K562 (cell line): ENCODE data around the gene VEGFB. TPM values are rescaled to one million over a fixed set of nuclear protein-coding genes. Genes with fewer than 3 reads are reported as not detected.

ENCODE experiments used
- ATAC-seq: fragments of 200-7000 bp; cut with Tn5 transposase; 3 replicates; pipeline ENCODE4 v1.9.1; 2020; ENCODE audit warnings: moderate library complexity
- BruUV-seq: library from RNA; stranded (reverse); fragments of 400-500 nt; replicated peaks from 2 replicates; lab custom pipeline; 2021; lab: Mats Ljungman, UMichigan
- CTCF ChIA-PET: fragments of 300-600 bp; formaldehyde crosslinking; extraction: SDS; loops from one replicate; lab custom pipeline; 2021; ENCODE audit warnings: low intra/inter-chr PET ratio; lab: Yijun Ruan, JAX
- POLR2A ChIA-PET: fragments of 300-600, 350-650 bp; sonication (Branson Sonifier 250); formaldehyde crosslinking; extraction: SDS; loops from one replicate; lab custom pipeline; 2021; ENCODE audit warnings: antibody characterized with exemption, inconsistent platforms; lab: Yijun Ruan, JAX
- DNase-seq, 4 experiments: peaks; one replicate each; pipeline versions ENCODE4 v3.0.0 to v3.0.0-alpha.2; 2011 to 2018; ENCODE audit warnings: low spot score in 3 of 4, mixed read lengths in 3 of 4; ENCODE audit errors: extremely low read depth in 1 of 4
- FAIRE-seq: peaks from 2 replicates; lab custom pipeline; 2011; peaks lifted over from hg19 to GRCh38; lab: Jason Lieb, UNC
- H2AFZ ChIP-seq: 2 replicates; pipeline ENCODE4 v1.6.0; 2011; ENCODE audit warnings: low read depth, low read length, control low read depth, inconsistent platforms
- H3K27ac ChIP-seq: fragments of 200-600 bp; 3 replicates; pipeline ENCODE4 v1.8.0; 2011; ENCODE audit warnings: low read depth, mild to moderate bottlenecking, control low read depth, inconsistent platforms, low read length, moderate library complexity, mixed read lengths; ENCODE audit errors: extremely low read depth
- H3K27me3 ChIP-seq, 2 experiments: fragments of 300-600 bp in 1 of 2; 2 replicates in 1 of 2; 3 replicates in 1 of 2; pipeline versions ENCODE4 v1.6.0 to v1.8.0; 2011; ENCODE audit warnings: inconsistent platforms in 2 of 2, low read length in 2 of 2, mild to moderate bottlenecking in 1 of 2, mixed read lengths in 1 of 2, moderate library complexity in 1 of 2; ENCODE audit not compliant: control insufficient read depth in 2 of 2, insufficient read depth in 2 of 2
- H3K36me3 ChIP-seq: fragments of 300-600 bp; 3 replicates; pipeline ENCODE4 v1.8.0; 2011; ENCODE audit warnings: mild to moderate bottlenecking, low read length, inconsistent platforms; ENCODE audit not compliant: control insufficient read depth, insufficient read depth
- H3K4me1 ChIP-seq, 2 experiments: fragments of 200-600 bp in 1 of 2; replicated peaks in 1 of 2; 2 replicates in 1 of 2; 3 replicates in 1 of 2; pipeline versions ENCODE4 v1.5.1 to v1.8.0; 2011; ENCODE audit warnings: inconsistent platforms in 2 of 2, low read length in 2 of 2, mild to moderate bottlenecking in 1 of 2, mixed read lengths in 1 of 2, moderate library complexity in 1 of 2; ENCODE audit not compliant: control insufficient read depth in 2 of 2, insufficient read depth in 2 of 2
- H3K4me2 ChIP-seq: 2 replicates; pipeline ENCODE4 v1.6.1; 2011; ENCODE audit warnings: low read length, control low read depth, inconsistent platforms, mixed read lengths; ENCODE audit not compliant: insufficient read depth
- H3K4me3 ChIP-seq: fragments of 200-600 bp; sonication (generic), shearing (Covaris generic); 2 replicates; pipeline ENCODE4 v1.5.1; 2016; ENCODE audit warnings: control low read depth, inconsistent platforms
- H3K79me2 ChIP-seq: fragments of 200-600 bp; 3 replicates; pipeline ENCODE4 v1.8.0; 2011; ENCODE audit warnings: low read length, inconsistent platforms; ENCODE audit not compliant: control insufficient read depth, insufficient read depth
- H3K9ac ChIP-seq, 2 experiments: 2 replicates each; pipeline versions ENCODE4 v1.6.0 to v1.6.1; 2011; ENCODE audit warnings: low read depth in 2 of 2, low read length in 2 of 2, control low read depth in 1 of 2, inconsistent platforms in 1 of 2, mild to moderate bottlenecking in 1 of 2, mixed read lengths in 1 of 2; ENCODE audit not compliant: insufficient read depth in 1 of 2
- H3K9me1 ChIP-seq: one replicate; pipeline ENCODE4 v1.6.0; 2011; ENCODE audit warnings: inconsistent platforms, mild to moderate bottlenecking, low read length, moderate library complexity; ENCODE audit not compliant: control insufficient read depth, insufficient read depth
- H3K9me3 ChIP-seq: replicated peaks from 2 replicates; pipeline ENCODE4 v1.5.1; 2011; ENCODE audit warnings: low read depth, low read length, inconsistent platforms; ENCODE audit not compliant: control insufficient read depth, insufficient read depth
- H4K20me1 ChIP-seq: replicated peaks from 2 replicates; pipeline ENCODE4 v1.6.1; 2011; ENCODE audit warnings: low read length, inconsistent platforms, mixed read lengths; ENCODE audit not compliant: control insufficient read depth, insufficient read depth
- CBFA2T2 ChIP-seq: fragments of 450-650 bp; conservative IDR thresholded peaks from 2 replicates; pipeline ENCODE4 v1.6.1; 2017; ENCODE audit warnings: mild to moderate bottlenecking
- CBFA2T3 ChIP-seq: fragments of 450-650 bp; IDR thresholded peaks from 2 replicates; pipeline ENCODE4 v1.6.1; 2017
- ESRRA ChIP-seq: fragments of 450-650 bp; IDR thresholded peaks from 2 replicates; pipeline ENCODE4 v1.6.1; 2014; ENCODE audit warnings: low read depth, mild to moderate bottlenecking, moderate library complexity, borderline replicate concordance
- HDAC1 ChIP-seq, 2 experiments: fragments of 450-650 bp; IDR thresholded peaks; 2 replicates each; pipeline ENCODE4 v1.6.1; 2016 to 2017; ENCODE audit warnings: inconsistent platforms in 1 of 2, mild to moderate bottlenecking in 1 of 2, moderate library complexity in 1 of 2
- KDM1A ChIP-seq, 2 experiments: fragments of 450-650 bp; IDR thresholded peaks; 2 replicates each; pipeline ENCODE4 v1.6.1; 2016; ENCODE audit warnings: mild to moderate bottlenecking in 2 of 2
- MTA2 ChIP-seq: fragments of 450-650 bp; IDR thresholded peaks from 2 replicates; pipeline ENCODE4 v1.6.1; 2016; ENCODE audit warnings: low read depth
- NR2C1 ChIP-seq, 2 experiments: fragments of 450-650 bp; IDR thresholded peaks; 2 replicates each; pipeline ENCODE4 v1.6.1; 2017; ENCODE audit warnings: mild to moderate bottlenecking in 2 of 2, antibody characterized with exemption in 1 of 2, inconsistent platforms in 1 of 2, missing compliant biosample characterization in 1 of 2, missing genetic modification characterization in 1 of 2
- NR2C2 ChIP-seq, 2 experiments: fragments of 200-800 bp in 1 of 2; sonication (Bioruptor generic) in 1 of 2; sonication (generic) in 1 of 2; formaldehyde crosslinking in 1 of 2; IDR thresholded peaks; 2 replicates each; pipeline versions ENCODE4 v1.6.1 to v1.8.0; 2016 to 2022; ENCODE audit warnings: mild to moderate bottlenecking in 1 of 2, missing compliant biosample characterization in 1 of 2, missing genetic modification characterization in 1 of 2, missing genetic modification reagents in 1 of 2
- RAD21 ChIP-seq, 2 experiments: fragments of 250-450 bp in 1 of 2; fragments of 450-650 bp in 1 of 2; sonication (Bioruptor Pico) in 1 of 2; formaldehyde crosslinking in 1 of 2; IDR thresholded peaks in 1 of 2; conservative IDR thresholded peaks in 1 of 2; 2 replicates each; pipeline versions ENCODE4 v1.4.0 to v1.8.0; 2020 to 2022; ENCODE audit warnings: mild to moderate bottlenecking in 2 of 2, moderate library complexity in 1 of 2
- RB1 ChIP-seq: fragments of 450-650 bp; IDR thresholded peaks from 2 replicates; pipeline ENCODE4 v1.6.1; 2017; ENCODE audit warnings: low read depth, mild to moderate bottlenecking
- RCOR1 ChIP-seq, 2 experiments: IDR thresholded peaks; 2 replicates each; pipeline ENCODE4 v1.6.1; 2012; ENCODE audit warnings: low read depth in 2 of 2, low read length in 2 of 2, borderline replicate concordance in 1 of 2, improper control_type of control experiment in 1 of 2
- SIX5 ChIP-seq, 2 experiments: IDR thresholded peaks; 2 replicates each; pipeline ENCODE4 v1.6.1; 2011; ENCODE audit warnings: low read length in 2 of 2, borderline replicate concordance in 1 of 2, low read depth in 1 of 2, mild to moderate bottlenecking in 1 of 2, moderate library complexity in 1 of 2; ENCODE audit not compliant: insufficient read depth in 1 of 2
- TCF3 ChIP-seq: sonication (generic); formaldehyde crosslinking; IDR thresholded peaks from 2 replicates; pipeline ENCODE4 v1.4.0; 2020; ENCODE audit warnings: mild to moderate bottlenecking, missing genetic modification reagents
- ZBTB7A ChIP-seq: IDR thresholded peaks from 2 replicates; pipeline ENCODE4 v1.6.1; 2011; ENCODE audit warnings: low read depth, mild to moderate bottlenecking, low read length, moderate library complexity, borderline replicate concordance; ENCODE audit not compliant: control insufficient read depth
- WGBS: fragments of 100-300 bp; shearing (Covaris generic); methylation state at CpG from one replicate; pipeline ENCODE4 v1.1.6; 2016; ENCODE audit warnings: low coverage, mixed read lengths; ENCODE audit not compliant: insufficient coverage; ENCODE audit errors: missing lambda C conversion rate; 5-methylcytosine and 5-hydroxymethylcytosine counted together
- in situ Hi-C: fragments of 300-500 bp; cut with MboI; formaldehyde crosslinking; loops from 4 replicates; pipeline ENCODE4 v1.15.0; 2018; ENCODE audit warnings: inconsistent platforms, mixed read lengths
- intact Hi-C: fragments of 100-400 bp; cut with micrococcal nuclease; formaldehyde crosslinking; loops from 2 replicates; pipeline ENCODE4 v1.14.2; 2022
- polyA plus RNA-seq, 8 experiments: library from polyadenylated mRNA; depleted of rRNA in 4 of 8; stranded (reverse) in 5 of 8; unstranded in 3 of 8; fragments of >200 nt; fragmentation: Nextera tagmentation in 2 of 8; fragmentation: Illumina TruSeq in 1 of 8; extraction: Ambion mirVana in 2 of 8; extraction: Trizol in 1 of 8; gene quantifications; 2 replicates each; pipeline versions ENCODE4 v1.2.1 to v1.2.3, GENCODE V29; 2011 to 2014; ENCODE audit warnings: inconsistent platforms in 1 of 8, missing spikeins in 1 of 8
- total RNA-seq, 7 experiments: library from RNA; depleted of rRNA in 6 of 7; stranded (reverse); fragments of >200 nt in 6 of 7; fragmentation: Illumina TruSeq in 2 of 7; extraction: Trizol in 2 of 7; gene quantifications; 2 replicates each; pipeline versions ENCODE4 v1.2.1 to v1.2.3, GENCODE V29; 2011 to 2021; ENCODE audit warnings: low replicate concordance in 1 of 7

VEGFB gene
- total and polyA plus RNA-seq, 9 of the 15 experiments (the other 6 are each of a cell fraction or from before 2014, with no cell fraction given) = 11.0 to 83.4 (median 25.7) TPM

GRCh38 chr11:64259533-64260067 is 25.2 kb downstream of the VEGFB start:
- CTCF ChIA-PET = no interaction called here
- Histone ChIP-seq H4K20me1 (0 out of 2 replicates have a peak, but pooled peaks cover 4% of the 10 kb centered on the region), H2AFZ (no peak overlapping the region), H3K9ac (no peak overlapping the region), H3K4me3 (no peak overlapping the region), H3K27me3 (no peaks in the 10 kb centered on the region), H3K9me1 (no peaks in the 10 kb centered on the region), H3K4me1 (peaks cover 0 to 57% of the 10 kb centered on the region in 2 experiments; a peak in 2 of 5 replicates), H3K79me2 (no peaks in the 10 kb centered on the region), H3K4me2 (no peak overlapping the region), H3K27ac (no peak overlapping the region), H3K9me3 (no peaks in the 10 kb centered on the region), H3K36me3 (peaks cover 92% of the 10 kb centered on the region)
- POLR2A ChIA-PET = no interaction called here
- FAIRE-seq (no peak), DNase-seq (peak in 2 of 4 experiments; percentile 24 to 36), ATAC-seq (no peak; the same call in 2 of the 3 replicates)
- BruUV-seq = no TSS peak
- TF ChIP-seq ESRRA (peak; percentile 75), RB1 (no peak), NR2C1 (IDR thresholded peaks at IDR 0.05) (peak; percentile 99), NR2C1 (tag; IDR thresholded peaks at IDR 0.05) (peak; percentile 98), ZBTB7A (0 out of 2 replicates have a peak, but pooled peaks have one; percentile 29), CBFA2T2 (peak; percentile 9; the same call in 1 of the 2 replicates), MTA2 (peak; percentile 69), RCOR1 (IDR thresholded peaks at IDR 0.05; ENCODE audit: borderline replicate concordance in 1 of 2, low read depth in 2 of 2, low read length in 2 of 2) (0 out of 4 replicates have a peak, but pooled peaks of 1 of the 2 experiments have one; percentile 5), CBFA2T3 (peak; percentile 52; the same call in 1 of the 2 replicates), HDAC1 (IDR thresholded peaks at IDR 0.05) (peak in 1 of 2 experiments; percentile 35; a peak in 1 of 4 replicates), SIX5 (IDR thresholded peaks at IDR 0.05; ENCODE audit: borderline replicate concordance in 1 of 2, insufficient read depth in 1 of 2, low read depth in 1 of 2, low read length in 2 of 2) (no peak), RAD21 (CRISPR knock-in tag; conservative IDR thresholded peaks at IDR 0.05 in 1 of 2, IDR thresholded peaks at IDR 0.05 in 1 of 2) (no peak), KDM1A (IDR thresholded peaks at IDR 0.05) (peak; percentile 89 to 95; a peak in 3 of 4 replicates), NR2C2 (CRISPR knock-in tag; IDR thresholded peaks at IDR 0.05) (peak; percentile 96), NR2C2 (tag; IDR thresholded peaks at IDR 0.05) (peak; percentile 97), TCF3 (CRISPR knock-in tag) (0 out of 2 replicates have a peak, but pooled peaks have one; percentile 5)
- in situ Hi-C loops (no loop called here), intact Hi-C loops (no loop called here)
- 60% methylated on average over 4 of the region's 4 CpGs for WGBS
